LNCAP (cell line): ENCODE results near the gene CCDC93.

Experiments used
- CTCF ChIP-seq: fragments of 450-650 bp; IDR thresholded peaks from 2 replicates; pipeline ENCODE4 v1.5.1; 2017; ENCODE audit warnings: mild to moderate bottlenecking

Gene CCDC93

GRCh38 chr2:118013724-118014491, at the start of gene CCDC93:
TSS of gene CCDC93 (minus strand) at chr2:118014070. CDS start at chr2:118013995, 75 bp downstream.
- no peak for TF ChIP-seq CTCF

DNA sequence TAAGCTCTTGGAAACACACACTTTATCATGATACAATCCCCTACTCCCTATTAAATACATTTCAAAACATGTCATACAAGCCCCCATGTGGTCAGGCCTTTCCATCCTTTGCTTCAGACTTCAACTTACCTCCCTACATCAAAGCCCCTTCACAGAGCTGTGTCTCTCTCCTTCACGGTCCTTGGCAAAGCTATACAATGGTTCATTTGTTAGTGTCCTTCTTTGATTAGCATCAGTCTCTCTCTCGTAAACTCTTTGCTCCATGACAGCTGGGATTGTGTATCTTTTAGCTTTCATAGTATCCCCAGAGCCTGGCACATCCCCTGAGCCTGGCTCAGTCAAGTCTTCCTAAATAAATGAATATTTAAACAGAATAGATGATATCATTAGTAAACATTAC, 48.8 kb upstream of the CCDC93 start:
- no peak for TF ChIP-seq CTCF

GRCh38 chr2:118062048-118062447, 48.2 kb upstream of the CCDC93 start:
- no peak for TF ChIP-seq CTCF

DNA sequence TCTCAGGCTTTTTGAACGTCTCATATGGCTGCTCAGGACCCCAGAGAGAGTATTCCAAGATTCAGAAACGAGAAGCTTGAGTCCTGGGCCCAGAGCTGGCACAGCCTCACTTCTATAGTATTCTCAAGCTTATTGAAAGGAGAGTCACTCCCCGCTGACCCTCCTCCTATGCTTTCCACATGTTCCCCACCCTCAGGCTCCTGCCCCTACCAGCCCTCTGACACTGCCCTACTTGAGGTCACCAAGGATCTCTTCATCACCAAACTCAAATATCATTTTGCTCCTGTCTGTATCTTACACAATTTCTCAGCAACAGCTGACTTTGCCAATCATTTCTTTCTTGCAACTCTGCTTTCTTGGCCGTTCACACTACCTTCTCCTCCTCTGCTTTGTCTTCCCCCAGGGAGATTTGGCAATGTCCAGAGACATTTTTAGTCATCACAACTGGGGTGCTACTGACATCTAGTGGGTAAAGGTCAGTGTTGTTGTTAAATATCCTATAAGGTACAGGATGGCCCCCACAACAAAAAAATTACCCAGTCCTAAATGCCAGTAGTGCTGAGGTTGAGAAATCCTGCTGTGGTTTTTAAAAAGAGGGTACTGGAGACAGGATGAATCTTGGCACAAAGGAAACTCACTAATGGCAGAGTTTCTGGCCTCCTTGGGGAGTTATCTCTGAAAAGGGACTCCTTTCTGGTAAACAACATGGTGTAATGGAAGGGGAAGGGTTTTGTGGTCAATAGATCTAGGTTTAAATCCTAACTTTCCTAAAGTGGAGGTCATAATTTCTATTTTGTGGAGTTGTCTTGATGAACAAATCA, 47.5 kb upstream of the CCDC93 start:
- TF ChIP-seq CTCF, result peak; percentile 50; the same call in 1 of the 2 replicates

DNA sequence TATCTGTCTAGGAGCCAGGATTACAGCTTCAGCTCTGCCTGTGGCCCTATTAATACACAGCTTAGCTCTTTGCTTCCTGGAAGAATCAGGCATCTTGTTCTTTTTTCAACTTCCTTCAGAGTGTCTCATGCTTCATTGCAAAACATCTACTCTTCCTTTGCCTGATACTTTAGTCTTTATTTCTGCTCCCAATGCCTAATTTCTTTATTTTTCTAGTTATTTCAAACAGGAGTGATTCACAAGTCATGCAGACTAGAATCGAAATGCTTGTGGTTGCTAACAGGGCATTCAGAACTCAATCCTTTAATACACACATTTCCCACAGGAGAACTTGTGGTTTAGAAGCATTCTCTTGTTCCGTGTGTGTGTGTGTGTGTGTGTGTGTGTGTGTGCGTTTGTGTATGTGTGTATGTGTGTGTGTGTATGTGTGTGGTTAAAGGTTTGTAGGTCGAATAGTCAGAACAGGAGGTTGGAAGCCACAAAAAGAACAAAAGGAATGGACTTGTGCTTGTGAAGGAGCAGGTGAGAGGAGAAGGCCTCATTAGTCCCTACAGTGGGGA, 46.1 kb upstream of the CCDC93 start:
- TF ChIP-seq CTCF, result no peak

DNA sequence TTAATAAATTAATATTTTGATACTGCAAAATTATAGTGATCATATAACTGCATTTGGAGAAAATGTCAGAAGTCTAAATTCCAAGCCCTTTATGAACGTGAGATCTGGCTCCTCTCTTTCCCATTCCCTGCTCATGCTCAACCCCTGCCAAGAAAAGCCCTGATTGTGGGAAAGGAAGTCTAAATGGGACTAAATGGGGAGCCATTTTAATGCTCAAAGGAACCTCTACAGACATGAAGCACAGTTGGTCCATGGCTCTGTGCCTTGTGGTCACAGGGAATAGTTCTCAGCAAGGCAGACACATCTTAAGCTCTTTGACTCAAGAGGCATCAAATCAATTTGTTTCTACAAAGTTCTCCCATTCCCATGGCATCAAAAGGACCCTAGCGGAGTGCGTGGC, 45.1 kb upstream of the CCDC93 start:
- no peak for TF ChIP-seq CTCF

GRCh38 chr2:118056801-118057200, 42.9 kb upstream of the CCDC93 start:
- TF ChIP-seq CTCF, result no peak
